T-helper 1 cell treated with Interleukin-12 subunit alpha and Interleukin-12 subunit beta and Interleukin-4 antibody, amounts not matched to agents 30 ng/mL and 1 ng/mL, for 36 hours (primary cell): ENCODE results near the gene NIFK. TPM values are rescaled to one million over a fixed set of nuclear protein-coding genes. Genes with fewer than 3 reads are reported as not detected.
"Not testable (repeated sequence)": the region's sequence is repeated elsewhere in the genome, so short reads cannot be mapped to it uniquely, and the experiment has no call there.

ENCODE experiments used
- intact Hi-C: fragments of 100-400 bp; cut with micrococcal nuclease; formaldehyde crosslinking; loops from one replicate; pipeline ENCODE4 v1.15.1; 2024
- total RNA-seq: library from RNA; stranded (reverse); gene quantifications from 2 replicates; pipeline ENCODE4 v1.2.3, GENCODE V29; 2022

NIFK gene
- total RNA-seq, 1 donor from 2014 or later: 78.7 TPM

GRCh38 chr2:121697108-121697631 is 39.5 kb downstream of the NIFK start:
- intact Hi-C loops: loop anchor here (5.0 kb wide), 1 partner anchor 100 kb away; no protein-coding TSS in a partner anchor

- intact Hi-C loops: loop anchor here (5.0 kb wide), 1 partner anchor 99 kb away; no protein-coding TSS in a partner anchor
Observed at GRCh38 chr2:121696410-121696930, 40.2 kb downstream of the NIFK start.

- intact Hi-C loops: loop anchor here (5.0 kb wide), 1 partner anchor 98 kb away; no protein-coding TSS in a partner anchor
Observed at GRCh38 chr2:121695171-121695451, 41.6 kb downstream of the NIFK start.

- intact Hi-C loops: loop anchor here (5.0 kb wide), 1 partner anchor 97 kb away; no protein-coding TSS in a partner anchor
Observed at GRCh38 chr2:121694398-121695170, 42.1 kb downstream of the NIFK start.

- intact Hi-C loops: not testable (repeated sequence)
Observed at GRCh38 chr2:121690572-121690971, 46.1 kb downstream of the NIFK start.

GRCh38 chr2:121690095-121690494 is 46.6 kb downstream of the NIFK start:
- intact Hi-C loops: no loop called here

- intact Hi-C loops: no loop called here
Observed at GRCh38 chr2:121689356-121689755, 47.3 kb downstream of the NIFK start.

GRCh38 chr2:121688820-121689219 is 47.9 kb downstream of the NIFK start:
- intact Hi-C loops: no loop called here

- intact Hi-C loops: no loop called here
Observed at GRCh38 chr2:121686902-121687301, 49.8 kb downstream of the NIFK start.

GRCh38 chr2:121686218-121686617 is 50.5 kb downstream of the NIFK start:
- intact Hi-C loops: no loop called here

GRCh38 chr2:121682396-121683298 is 54.0 kb downstream of the NIFK start:
- intact Hi-C loops: loop anchor here (1.0 kb wide), 1 partner anchor 11 kb away; no protein-coding TSS in a partner anchor

- intact Hi-C loops: loop anchor here (2.0 kb wide), 1 partner anchor 59 kb away; the partner anchor contains the start of gene NIFK
Observed at GRCh38 chr2:121677855-121678254, 58.8 kb downstream of the NIFK start.

Other genes with a start within 250 kb of the NIFK start
- gene RNU4ATAC, start 206.0 kb downstream of the NIFK start, total RNA-seq: not detected in 2 replicates
- 68.8 and 76.0 TPM in 2 replicates for gene CLASP1, start 87.4 kb downstream of the NIFK start, total RNA-seq
- gene TSN, start 18.8 kb upstream of the NIFK start, total RNA-seq: 65.0 and 65.2 TPM in 2 replicates